ENCODE measurements around the gene GUCA1A.

- TF ChIP-seq CTCF (IDR thresholded peaks at IDR 0.05) (no peak), POLR2A (IDR thresholded peaks at IDR 0.05) (no peak)
Observed at GRCh38 chr6:42210551-42210950, 37.4 kb downstream of the GUCA1A start.

Measured in thyroid gland (tissue), 4 donors.